ENCODE results near the gene CCDC17. TPM values are rescaled to one million over a fixed set of nuclear protein-coding genes. Genes with fewer than 3 reads are reported as not detected.
"Not testable (repeated sequence)": the region's sequence is repeated elsewhere in the genome, so short reads cannot be mapped to it uniquely, and the experiment has no call there.

The CCDC17 gene
- total RNA-seq, 1 donor from 2014 or later, result 3.8 TPM

- no peak for DNase-seq (ENCODE audit: low read depth)
- Histone ChIP-seq H3K27me3 (ENCODE audit: insufficient read depth, low read length) (no peaks in the 10 kb centered on the region), H2AFZ (ENCODE audit: low read depth, low read length) (no peak overlapping the region), H3K9ac (ENCODE audit: low read length) (no peak overlapping the region), H3K4me2 (ENCODE audit: low read length) (no peak overlapping the region), H3K36me3 (ENCODE audit: insufficient read depth, low read length) (peaks cover 19% of the 10 kb centered on the region), H3K27ac (ENCODE audit: low read depth, low read length) (no peak overlapping the region), H4K20me1 (ENCODE audit: insufficient read depth, low read length) (peaks cover 24% of the 10 kb centered on the region), H3K4me1 (ENCODE audit: insufficient read depth, low read length) (no peaks in the 10 kb centered on the region), H3K79me2 (ENCODE audit: insufficient read depth, low read length) (peaks cover 19% of the 10 kb centered on the region), H3K9me3 (ENCODE audit: insufficient read depth, low read depth, low read length) (no peaks in the 10 kb centered on the region), H3K4me3 (ENCODE audit: insufficient read depth, low read depth, low read length) (no peak overlapping the region)
- H3K27ac Mint-ChIP-seq (ENCODE audit: unreplicated experiment), result no peak overlapping the region
- H3K4me3 Mint-ChIP-seq (ENCODE audit: unreplicated experiment), result no peak overlapping the region
- peaks cover 13% of the 10 kb centered on the region for H3K4me1 Mint-ChIP-seq (ENCODE audit: low read depth, unreplicated experiment)
- H3K27me3 Mint-ChIP-seq (ENCODE audit: low read depth, unreplicated experiment), result no peaks in the 10 kb centered on the region
- TF ChIP-seq, protein P1, sequence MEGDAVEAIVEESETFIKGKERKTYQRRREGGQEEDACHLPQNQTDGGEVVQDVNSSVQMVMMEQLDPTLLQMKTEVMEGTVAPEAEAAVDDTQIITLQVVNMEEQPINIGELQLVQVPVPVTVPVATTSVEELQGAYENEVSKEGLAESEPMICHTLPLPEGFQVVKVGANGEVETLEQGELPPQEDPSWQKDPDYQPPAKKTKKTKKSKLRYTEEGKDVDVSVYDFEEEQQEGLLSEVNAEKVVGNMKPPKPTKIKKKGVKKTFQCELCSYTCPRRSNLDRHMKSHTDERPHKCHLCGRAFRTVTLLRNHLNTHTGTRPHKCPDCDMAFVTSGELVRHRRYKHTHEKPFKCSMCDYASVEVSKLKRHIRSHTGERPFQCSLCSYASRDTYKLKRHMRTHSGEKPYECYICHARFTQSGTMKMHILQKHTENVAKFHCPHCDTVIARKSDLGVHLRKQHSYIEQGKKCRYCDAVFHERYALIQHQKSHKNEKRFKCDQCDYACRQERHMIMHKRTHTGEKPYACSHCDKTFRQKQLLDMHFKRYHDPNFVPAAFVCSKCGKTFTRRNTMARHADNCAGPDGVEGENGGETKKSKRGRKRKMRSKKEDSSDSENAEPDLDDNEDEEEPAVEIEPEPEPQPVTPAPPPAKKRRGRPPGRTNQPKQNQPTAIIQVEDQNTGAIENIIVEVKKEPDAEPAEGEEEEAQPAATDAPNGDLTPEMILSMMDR (IDR thresholded peaks at IDR 0.05; ENCODE audit: insufficient read depth, low read depth, low read length), result no peak
- no peak for TF ChIP-seq EZH2 (IDR thresholded peaks at IDR 0.05; ENCODE audit: insufficient read depth, low read length)
- no peaks in the 10 kb centered on the region for H3K9me3 Mint-ChIP-seq (ENCODE audit: unreplicated experiment)
- H3K36me3 Mint-ChIP-seq (ENCODE audit: low read depth, unreplicated experiment), result peaks cover 14% of the 10 kb centered on the region
- no peak for FAIRE-seq
Measured at GRCh38 chr1:45607404-45608074, 16.3 kb downstream of the CCDC17 start.

- H3K36me3 Mint-ChIP-seq (ENCODE audit: low read depth, unreplicated experiment), result peaks cover 9% of the 10 kb centered on the region
- no peak for DNase-seq (ENCODE audit: low read depth)
- H3K4me1 ChIP-seq (ENCODE audit: insufficient read depth, low read length), result no peaks in the 10 kb centered on the region
- no peak overlapping the region for H3K4me3 Mint-ChIP-seq (ENCODE audit: unreplicated experiment)
- no peaks in the 10 kb centered on the region for H3K27me3 ChIP-seq (ENCODE audit: insufficient read depth, low read length)
- H2AFZ ChIP-seq (ENCODE audit: low read depth, low read length), result no peak overlapping the region
- H3K9ac ChIP-seq (ENCODE audit: low read length), result no peak overlapping the region
- H3K79me2 ChIP-seq (ENCODE audit: insufficient read depth, low read length), result peaks cover 43% of the 10 kb centered on the region
- H3K4me1 Mint-ChIP-seq (ENCODE audit: low read depth, unreplicated experiment), result peaks cover 24% of the 10 kb centered on the region
- no peak overlapping the region for H3K4me3 ChIP-seq (ENCODE audit: insufficient read depth, low read depth, low read length)
- peaks cover 21% of the 10 kb centered on the region for H4K20me1 ChIP-seq (ENCODE audit: insufficient read depth, low read length)
- H3K36me3 ChIP-seq (ENCODE audit: insufficient read depth, low read length), result peaks cover 15% of the 10 kb centered on the region
- H3K27ac ChIP-seq (ENCODE audit: low read depth, low read length), result no peak overlapping the region
- H3K27me3 Mint-ChIP-seq (ENCODE audit: low read depth, unreplicated experiment), result no peaks in the 10 kb centered on the region
- no peaks in the 10 kb centered on the region for H3K9me3 ChIP-seq (ENCODE audit: insufficient read depth, low read depth, low read length)
- no peak for TF ChIP-seq EZH2 (IDR thresholded peaks at IDR 0.05; ENCODE audit: insufficient read depth, low read length)
- TF ChIP-seq, protein P1 (IDR thresholded peaks at IDR 0.05; ENCODE audit: insufficient read depth, low read depth, low read length), result no peak
- H3K27ac Mint-ChIP-seq (ENCODE audit: unreplicated experiment), result no peak overlapping the region
- FAIRE-seq, result no peak
- H3K9me3 Mint-ChIP-seq (ENCODE audit: unreplicated experiment), result no peaks in the 10 kb centered on the region
- H3K4me2 ChIP-seq (ENCODE audit: low read length), result no peak overlapping the region
Measured at GRCh38 chr1:45604239-45604638, 19.6 kb downstream of the CCDC17 start.

GRCh38 chr1:45596765-45597164, 27.1 kb downstream of the CCDC17 start:
- not testable (repeated sequence) for DNase-seq (ENCODE audit: low read depth)

More at GRCh38 chr1:45596765-45597164, 27.1 kb downstream of the CCDC17 start:
- not testable (repeated sequence) for H3K9me3 ChIP-seq (ENCODE audit: insufficient read depth, low read depth, low read length); H3K27ac ChIP-seq (ENCODE audit: low read depth, low read length); FAIRE-seq; H3K4me3 Mint-ChIP-seq (ENCODE audit: unreplicated experiment); H2AFZ ChIP-seq (ENCODE audit: low read depth, low read length); H3K27me3 Mint-ChIP-seq (ENCODE audit: low read depth, unreplicated experiment); H3K4me2 ChIP-seq (ENCODE audit: low read length); H3K9ac ChIP-seq (ENCODE audit: low read length); H3K9me3 Mint-ChIP-seq (ENCODE audit: unreplicated experiment); H3K4me3 ChIP-seq (ENCODE audit: insufficient read depth, low read depth, low read length); H3K27ac Mint-ChIP-seq (ENCODE audit: unreplicated experiment); H3K4me1 Mint-ChIP-seq (ENCODE audit: low read depth, unreplicated experiment); H3K4me1 ChIP-seq (ENCODE audit: insufficient read depth, low read length); H3K27me3 ChIP-seq (ENCODE audit: insufficient read depth, low read length); H3K36me3 Mint-ChIP-seq (ENCODE audit: low read depth, unreplicated experiment)
- peaks cover 90% of the 10 kb centered on the region for H3K79me2 ChIP-seq (ENCODE audit: insufficient read depth, low read length)
- peaks cover 13% of the 10 kb centered on the region for H3K36me3 ChIP-seq (ENCODE audit: insufficient read depth, low read length)
- H4K20me1 ChIP-seq (ENCODE audit: insufficient read depth, low read length), result peaks cover 16% of the 10 kb centered on the region

Measured in astrocyte (in vitro differentiated cells and primary cell).